ENCODE results near the gene CRYBA2.

GRCh38 chr2:218990612-218991011 lies 2.6 kb downstream of the CRYBA2 start:
- no peak for TF ChIP-seq ZNF592 (IDR thresholded peaks at IDR 0.05)
- no peak for TF ChIP-seq FOXK2 (conservative IDR thresholded peaks at IDR 0.05 in 1 of 2, IDR thresholded peaks at IDR 0.05 in 1 of 2; ENCODE audit: low read depth in 2 of 2)
- TF ChIP-seq ZNF655 (CRISPR knock-in tag; IDR thresholded peaks at IDR 0.05), result no peak
- no peak for TF ChIP-seq NFXL1 (CRISPR knock-in tag; IDR thresholded peaks at IDR 0.05)
- TF ChIP-seq SP2 (IDR thresholded peaks at IDR 0.05; ENCODE audit: extremely low read depth, low read depth, low read length, poor library complexity, severe bottlenecking), result no peak
- no peak for TF ChIP-seq NONO (IDR thresholded peaks at IDR 0.05; ENCODE audit: low read depth in 2 of 2, low read length in 1 of 2)
- no peak for TF ChIP-seq NR2C1 (IDR thresholded peaks at IDR 0.05)
- no peak for TF ChIP-seq NR2C1 (tag; IDR thresholded peaks at IDR 0.05)
- no peak for TF ChIP-seq GTF2A2 (tag; IDR thresholded peaks at IDR 0.05)
- no peak for TF ChIP-seq BRCA1 (IDR thresholded peaks at IDR 0.05)
- no peak for TF ChIP-seq BRCA1 (CRISPR knock-in tag; IDR thresholded peaks at IDR 0.05)
- TF ChIP-seq CTCF (IDR thresholded peaks at IDR 0.05 in 2 of 3, conservative IDR thresholded peaks at IDR 0.05 in 1 of 3; ENCODE audit: insufficient read depth in 2 of 3, low read depth in 1 of 3, low read length in 3 of 3), result no peak
- no peak for TF ChIP-seq BRF1 (IDR thresholded peaks at IDR 0.05; ENCODE audit: borderline replicate concordance, extremely low read depth, insufficient read length)
- no peak for TF ChIP-seq CCNT2 (IDR thresholded peaks at IDR 0.05; ENCODE audit: borderline replicate concordance, extremely low read depth, insufficient read length, low read depth, low read length)

Data from K562 (cell line).